GM21619 (cell line): ENCODE data around the gene TMEM132D.

ENCODE experiments used
- ATAC-seq: cut with Tn5 transposase; IDR thresholded peaks from one replicate; pipeline ENCODE4 v1.9.1; 2021; ENCODE audit not compliant: unreplicated experiment

The TMEM132D gene

DNA sequence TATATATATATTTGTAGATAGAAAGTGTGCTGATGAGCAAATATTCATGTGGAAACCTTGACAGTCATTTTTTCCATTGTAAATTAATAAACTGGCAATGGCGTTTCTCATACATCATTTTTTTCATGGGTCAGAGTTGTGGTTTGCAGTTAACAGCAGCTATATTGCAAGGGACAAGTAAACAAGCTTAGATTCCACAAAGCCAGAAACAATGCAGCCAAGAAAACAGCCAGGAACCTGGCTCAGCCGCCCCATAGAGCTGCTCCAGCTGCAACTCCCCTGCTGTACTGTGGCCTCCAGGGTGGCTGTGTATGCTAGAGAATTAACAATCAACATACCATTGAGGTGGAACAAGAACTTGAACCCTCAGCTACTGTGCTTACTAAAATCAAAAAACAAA is 298.2 kb downstream of the TMEM132D start:
- ATAC-seq = no peak

DNA sequence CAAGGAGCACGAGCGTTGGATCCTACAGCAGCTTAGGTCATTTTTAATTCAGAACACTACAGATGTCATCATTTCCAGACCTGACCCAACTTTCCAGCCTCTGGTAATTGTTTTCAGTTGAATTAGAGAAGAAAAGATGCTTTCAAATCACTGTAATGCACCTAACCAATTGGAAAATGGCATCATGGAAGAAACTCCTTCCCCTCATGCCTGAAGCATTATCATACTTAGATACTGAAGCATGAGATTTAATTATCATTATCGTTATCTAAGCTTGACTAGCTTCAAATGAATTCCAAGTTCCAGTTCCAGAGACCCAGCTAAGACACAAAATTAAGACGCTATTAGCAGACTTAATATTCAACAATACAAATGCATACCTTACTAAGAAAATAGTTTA is 299.3 kb downstream of the TMEM132D start:
- no peak for ATAC-seq

DNA sequence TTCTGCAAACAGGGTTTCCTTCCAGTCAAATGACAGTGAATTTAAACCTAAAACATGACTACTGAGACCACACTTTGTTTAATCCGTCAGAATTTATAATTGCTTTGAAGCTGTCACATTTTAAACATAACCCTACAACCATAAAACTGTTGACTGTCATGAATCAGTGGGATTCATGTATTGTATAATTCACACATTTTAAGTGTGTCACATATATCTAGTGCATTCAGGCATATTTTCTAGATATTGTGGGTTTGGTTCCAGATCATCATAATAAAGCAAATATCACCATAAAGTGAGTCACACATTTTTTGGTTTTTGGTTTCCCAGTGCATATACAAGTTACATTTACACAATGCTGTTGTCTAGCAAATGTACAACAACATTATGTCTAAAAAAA is 304.4 kb downstream of the TMEM132D start:
- no peak for ATAC-seq

GRCh38 chr12:129594098-129594497 is 309.7 kb downstream of the TMEM132D start:
- ATAC-seq = no peak

DNA sequence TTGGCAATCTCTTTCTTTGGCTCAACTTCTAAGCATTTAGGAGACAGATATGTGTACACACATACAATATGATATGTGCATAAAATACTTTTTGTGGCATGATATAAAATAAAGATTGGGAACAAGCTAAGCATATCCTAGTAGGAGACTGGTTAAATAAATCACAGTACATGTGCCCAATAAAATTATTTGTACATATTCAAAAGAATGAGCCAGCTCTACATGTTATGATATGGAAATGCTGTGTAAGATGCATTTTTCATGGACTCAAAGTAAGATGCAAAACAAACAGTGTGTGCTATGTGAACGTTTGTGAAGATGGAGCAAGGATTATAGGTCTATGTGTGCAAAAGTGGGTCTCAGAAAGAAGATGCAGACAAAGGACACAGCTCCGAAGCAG is 311.4 kb downstream of the TMEM132D start:
- no peak for ATAC-seq

DNA sequence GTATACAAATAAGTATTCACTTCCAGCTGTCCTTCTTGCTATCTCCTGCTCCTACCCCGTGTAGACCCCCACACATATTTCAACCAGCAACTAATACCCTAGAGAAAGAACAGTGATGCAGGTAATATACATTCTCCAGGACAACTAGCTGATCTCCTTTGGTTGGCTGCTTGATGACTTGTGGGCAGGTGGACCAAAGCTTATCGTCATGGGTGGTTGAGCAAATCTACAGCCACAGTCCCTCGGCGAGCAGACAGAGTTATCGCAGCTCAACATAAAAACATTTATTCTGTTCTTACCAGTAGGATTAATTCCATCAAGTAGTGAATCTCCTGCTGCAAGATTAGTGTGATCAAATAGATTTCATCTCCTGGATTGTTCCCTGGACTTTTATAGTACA is 314.3 kb downstream of the TMEM132D start:
- ATAC-seq = no peak

DNA sequence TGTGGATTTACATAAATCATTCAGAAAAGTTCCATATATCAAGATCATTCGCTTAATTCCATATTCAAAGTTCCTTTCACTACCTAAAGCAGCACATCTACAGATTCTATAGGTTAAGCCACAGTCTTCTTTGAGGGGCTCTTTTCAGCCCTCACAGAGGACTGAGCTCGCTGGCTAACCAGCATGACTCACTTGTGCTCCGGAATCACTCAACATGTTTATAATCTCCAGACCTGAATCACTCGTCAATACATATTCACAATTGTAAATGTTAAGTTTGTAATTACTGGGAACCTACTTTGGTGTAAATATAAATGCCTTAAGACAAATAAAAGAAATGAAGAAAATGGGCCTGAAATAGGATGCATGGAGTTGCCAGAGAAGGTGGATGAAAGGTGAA is 315.7 kb downstream of the TMEM132D start:
- ATAC-seq = no peak

DNA sequence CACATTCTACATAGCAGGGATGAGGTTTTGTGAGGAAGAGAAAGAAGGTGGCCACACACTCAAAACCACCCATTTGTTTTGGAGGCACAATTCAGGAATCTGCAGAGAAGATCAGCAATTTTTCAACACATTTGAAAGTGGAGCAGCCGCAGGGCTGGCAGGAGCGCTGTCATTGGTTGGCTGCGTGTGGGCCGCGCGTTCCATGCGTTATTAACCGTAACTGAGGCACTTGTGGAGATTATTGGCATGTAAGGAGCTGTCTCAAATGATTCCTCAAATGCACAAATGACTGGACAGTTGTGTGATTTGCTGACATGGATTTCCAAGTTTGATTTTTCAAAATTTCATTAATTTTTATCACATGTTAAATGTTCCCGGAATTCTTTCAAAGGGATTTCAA is 318.5 kb downstream of the TMEM132D start:
- ATAC-seq = no peak

- ATAC-seq = no peak
Measured at GRCh38 chr12:129579879-129580278, 323.9 kb downstream of the TMEM132D start.

DNA sequence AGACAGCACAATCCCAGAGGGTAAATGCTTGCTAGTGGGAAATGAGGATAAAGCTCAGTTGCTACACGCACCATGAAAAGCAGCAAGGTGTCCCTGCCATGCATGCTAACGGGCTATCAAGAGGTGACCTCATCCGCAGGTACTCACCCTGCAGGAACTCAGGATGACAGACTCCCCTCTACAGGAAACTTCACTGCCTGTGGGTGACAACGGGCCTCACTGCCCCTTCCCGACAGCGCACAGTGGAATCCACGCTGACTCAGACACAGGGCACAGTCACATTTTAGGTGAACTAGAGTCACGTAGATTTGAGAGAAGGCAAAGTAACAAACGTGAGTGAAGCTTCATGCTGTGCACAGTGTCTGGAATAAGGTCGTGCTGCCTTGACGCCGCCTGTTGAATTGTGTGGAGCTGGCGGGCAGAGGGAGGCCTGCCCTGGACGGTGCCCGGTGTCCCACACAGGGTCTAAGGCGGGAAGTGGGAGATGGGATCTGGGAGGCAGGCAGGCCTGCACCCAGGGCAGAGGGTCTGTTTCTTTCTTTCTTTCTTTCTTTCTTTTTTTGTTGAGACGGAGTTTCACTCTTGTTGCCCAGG is 331.8 kb downstream of the TMEM132D start:
- no peak for ATAC-seq

DNA sequence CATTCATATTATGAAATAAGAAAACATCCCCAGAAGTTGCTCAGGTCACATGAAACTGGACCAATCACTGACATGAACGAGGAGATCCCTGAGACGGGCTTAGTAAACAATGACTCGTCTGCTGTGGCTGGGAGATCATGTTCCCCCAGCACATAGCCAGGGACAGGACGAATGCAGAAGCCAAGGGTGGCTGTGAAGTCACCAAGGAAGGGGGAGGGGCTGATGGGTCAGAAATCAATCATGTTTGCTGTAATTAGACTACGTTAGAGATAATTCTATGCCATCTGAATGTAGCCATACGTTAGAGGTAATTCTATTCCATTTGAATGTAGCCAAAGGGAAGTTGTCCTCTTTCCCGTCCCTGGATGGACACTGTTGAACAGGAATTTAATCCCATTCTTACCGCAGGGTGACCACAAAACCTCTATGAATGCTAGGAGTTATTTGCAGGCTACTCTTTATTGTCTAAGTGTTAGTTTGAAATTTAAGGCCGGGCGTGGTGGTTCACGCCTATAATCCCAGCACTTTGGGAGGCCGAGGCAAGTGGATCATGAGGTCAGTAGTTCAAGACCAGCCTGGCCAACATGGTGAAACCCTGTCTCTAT is 332.9 kb downstream of the TMEM132D start:
- no peak for ATAC-seq

- ATAC-seq = no peak
Measured at GRCh38 chr12:129566800-129567199, 337.0 kb downstream of the TMEM132D start.

DNA sequence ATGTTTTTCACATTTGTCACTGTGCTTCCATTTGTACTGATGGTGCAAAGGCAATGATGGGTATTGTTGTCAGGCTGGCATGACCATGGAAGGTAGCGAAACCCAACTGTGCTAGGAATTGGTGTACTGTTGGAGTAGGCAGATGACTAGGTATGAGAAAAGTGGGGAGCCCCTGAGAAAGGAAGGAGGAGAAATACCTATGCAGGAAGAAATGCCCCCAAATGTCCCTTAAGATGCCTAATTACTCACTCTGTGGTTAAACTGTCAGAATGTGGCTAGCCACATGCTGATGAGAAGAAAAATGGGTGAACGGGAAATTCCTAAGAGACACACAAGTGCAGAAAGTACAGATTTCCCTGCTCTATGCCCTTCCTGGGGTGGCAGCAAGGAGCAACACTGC is 339.1 kb downstream of the TMEM132D start:
- no peak for ATAC-seq

GRCh38 chr12:129563266-129563665 is 340.6 kb downstream of the TMEM132D start:
- no peak for ATAC-seq

GRCh38 chr12:129561304-129561703 is 342.5 kb downstream of the TMEM132D start:
- no peak for ATAC-seq

DNA sequence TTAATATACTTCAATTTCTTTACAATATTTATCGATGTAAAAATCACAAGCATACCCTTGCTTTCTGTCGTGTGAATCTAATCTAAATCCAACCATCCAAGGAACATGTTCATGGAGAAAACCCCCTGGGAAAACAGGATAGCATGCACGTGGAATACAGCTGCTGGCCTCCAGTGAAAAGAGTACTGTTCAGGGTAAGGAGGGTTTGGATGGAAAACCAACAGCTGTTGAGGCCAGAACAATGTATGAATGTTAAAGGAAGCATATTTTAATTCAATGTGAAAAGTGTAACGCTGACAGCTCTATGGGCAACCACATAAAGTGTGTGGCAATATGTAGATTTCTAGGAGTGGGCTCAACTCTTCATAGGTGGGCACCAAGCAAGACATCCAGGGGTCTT is 344.0 kb downstream of the TMEM132D start:
- ATAC-seq = no peak

DNA sequence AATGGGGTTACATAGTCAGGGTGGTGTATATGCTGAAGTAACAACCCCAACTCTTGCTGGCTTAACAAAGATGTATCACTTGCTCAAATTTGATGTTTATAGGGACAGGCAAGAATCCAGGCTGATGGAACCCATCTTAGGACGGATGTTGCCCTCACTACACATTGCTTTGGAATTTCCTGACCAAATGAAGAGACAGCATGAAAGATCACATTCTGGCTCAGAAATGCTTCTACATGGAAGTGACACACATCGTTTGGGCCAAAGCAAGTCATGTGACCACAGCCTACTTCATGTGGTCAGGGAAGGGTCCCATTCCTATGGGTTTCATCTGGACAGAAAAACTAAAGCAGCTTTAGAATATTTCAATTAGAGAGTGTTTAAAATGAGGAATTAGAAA is 345.8 kb downstream of the TMEM132D start:
- ATAC-seq = no peak

DNA sequence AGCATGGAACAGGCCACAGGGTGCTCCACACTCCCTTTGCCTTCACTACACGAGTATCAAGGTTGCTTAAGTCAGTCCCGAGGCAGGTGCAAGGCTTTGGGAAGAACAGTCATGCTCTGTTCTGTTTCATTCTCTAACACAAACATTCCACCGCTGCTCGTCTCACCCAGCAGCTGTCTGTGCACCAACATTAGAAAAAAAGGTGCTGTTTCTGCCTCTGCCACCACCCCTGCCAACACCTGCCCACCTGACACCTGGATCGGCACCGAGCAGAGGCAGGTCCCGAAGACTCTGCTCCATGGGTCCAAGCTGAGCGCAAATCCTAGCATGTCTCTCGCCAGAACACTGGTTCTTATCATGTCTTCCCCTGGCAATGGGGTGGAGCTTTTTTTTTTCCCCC is 347.7 kb downstream of the TMEM132D start:
- ATAC-seq = no peak

GRCh38 chr12:129552996-129553750 is 350.7 kb downstream of the TMEM132D start:
- no peak for ATAC-seq

DNA sequence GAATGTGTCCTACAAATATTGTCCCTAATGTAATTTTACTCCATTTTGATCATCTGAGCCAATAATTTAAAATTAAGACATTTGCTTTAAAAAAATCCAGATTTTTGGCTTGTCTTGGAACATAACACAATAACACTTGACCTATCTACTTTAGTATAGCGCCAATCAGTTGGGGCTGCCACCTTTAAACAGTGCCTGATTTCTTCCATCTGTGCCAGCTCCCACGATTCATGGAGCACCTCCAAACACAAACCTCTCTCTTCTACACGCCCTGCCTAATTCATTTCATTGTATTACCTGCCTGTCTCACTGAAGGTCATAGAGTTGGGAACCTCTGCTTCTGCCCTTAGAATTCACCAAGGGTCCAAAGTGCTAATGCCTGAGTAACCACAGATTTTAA is 352.4 kb downstream of the TMEM132D start:
- no peak for ATAC-seq

GRCh38 chr12:129550353-129550752 is 353.5 kb downstream of the TMEM132D start:
- no peak for ATAC-seq

- no peak for ATAC-seq
Measured at GRCh38 chr12:129549656-129550055, 354.2 kb downstream of the TMEM132D start.
